Activated CD4-positive, alpha-beta T cell treated with anti-CD3 and anti-CD28 coated beads, Interleukin-2, amount 50 U/mL, for 1 hour (primary cell): ENCODE results near the gene ZMYM1.
A peak's percentile ranks its signal among the peaks of the same experiment; 100 is the strongest.
"Not testable (repeated sequence)": the region's sequence is repeated elsewhere in the genome, so short reads cannot be mapped to it uniquely, and the experiment has no call there.

Source experiments
- DNase-seq: peaks from one replicate; pipeline ENCODE4 v3.0.0-alpha.2; 2020

Gene ZMYM1

DNA sequence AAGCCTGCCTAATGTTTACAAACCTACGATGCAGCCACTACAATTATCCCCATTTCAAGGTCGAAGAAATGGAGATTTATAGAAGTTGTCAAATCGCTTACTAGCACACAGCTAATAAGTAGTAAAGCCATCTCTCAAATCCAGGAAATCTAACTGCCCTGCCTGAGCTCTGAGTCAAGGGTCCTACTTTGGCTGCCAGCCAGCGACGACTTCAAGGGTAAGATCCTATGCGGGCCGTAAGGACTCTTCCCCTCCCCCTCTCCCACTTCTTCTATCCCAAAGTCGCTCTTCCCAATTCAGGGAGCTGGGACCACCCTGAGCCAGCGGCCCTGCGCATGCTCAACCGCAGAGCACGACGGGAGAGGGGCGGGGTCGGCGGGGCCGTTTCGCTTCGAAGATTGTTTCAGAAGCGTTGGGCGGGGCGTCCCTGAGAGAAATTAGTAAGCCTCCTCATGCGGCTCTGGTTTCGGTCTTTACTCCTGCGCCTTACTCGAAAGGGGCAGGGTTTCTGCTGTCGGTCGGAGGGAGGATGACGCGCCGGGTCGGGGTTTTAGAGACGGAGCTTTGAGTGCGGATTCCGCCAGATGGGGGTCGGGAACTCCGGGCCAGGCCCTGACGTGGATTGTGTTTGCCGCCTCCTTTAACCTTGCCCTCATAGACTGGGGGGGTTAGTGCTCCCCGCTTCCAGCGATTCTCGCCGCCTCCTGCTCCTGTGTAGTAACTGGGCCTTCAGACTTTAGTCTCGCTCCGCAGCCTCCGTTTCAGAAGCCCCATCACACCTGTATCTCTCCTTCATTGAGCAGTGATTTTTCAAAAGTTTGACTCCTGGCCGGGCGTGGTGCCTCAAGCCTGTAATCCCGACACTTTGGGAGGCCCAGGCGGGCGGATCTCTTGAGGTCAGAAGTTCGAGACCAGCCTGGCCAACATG is at the start of gene ZMYM1:
Gene ZMYM1, plus strand, starts transcription at position 383 of the 928 bp plus-strand sequence. CDS start 14,603 bp downstream, outside the sequence.
- peak; percentile 76 for DNase-seq

GRCh38 chr1:35029761-35030160 is 49.4 kb upstream of the ZMYM1 start:
- DNase-seq = no peak

GRCh38 chr1:35030338-35030737 is 48.8 kb upstream of the ZMYM1 start:
- DNase-seq = no peak

DNA sequence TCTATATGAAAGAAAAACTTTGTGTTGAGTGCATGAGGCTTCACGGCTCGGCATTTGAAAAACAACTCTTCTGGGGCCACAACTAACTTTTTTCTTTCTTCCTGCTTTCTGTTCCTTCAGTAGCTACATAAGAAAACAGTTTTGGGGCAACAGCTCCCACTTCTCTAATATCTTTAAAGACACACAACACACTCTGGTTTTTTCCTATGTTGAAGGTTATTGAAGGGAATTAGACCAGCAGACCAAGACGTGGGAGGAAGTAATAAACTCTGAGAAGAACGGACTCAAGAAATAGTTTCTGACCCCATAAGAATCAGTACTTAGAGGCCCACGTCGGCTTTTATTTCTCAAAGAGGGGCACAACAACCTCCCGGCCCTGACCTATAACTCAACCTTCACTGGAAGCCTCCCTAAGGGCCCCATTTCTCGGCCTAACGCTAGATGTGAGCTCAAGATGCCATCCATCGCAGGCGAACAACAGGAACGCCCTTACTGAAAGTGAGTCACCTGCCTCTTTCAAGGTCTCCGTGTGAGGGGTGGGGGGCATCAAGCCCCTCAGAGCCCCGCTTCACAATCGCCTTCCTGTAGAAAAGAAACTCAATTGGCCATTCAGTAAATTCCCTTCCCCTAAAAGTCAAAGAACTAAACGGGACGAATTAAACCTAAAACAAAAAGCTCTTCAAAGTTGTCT is 48.3 kb upstream of the ZMYM1 start:
- peak; percentile 35 for DNase-seq

- no peak for DNase-seq
Observed at GRCh38 chr1:35032384-35032739, 46.8 kb upstream of the ZMYM1 start.

DNA sequence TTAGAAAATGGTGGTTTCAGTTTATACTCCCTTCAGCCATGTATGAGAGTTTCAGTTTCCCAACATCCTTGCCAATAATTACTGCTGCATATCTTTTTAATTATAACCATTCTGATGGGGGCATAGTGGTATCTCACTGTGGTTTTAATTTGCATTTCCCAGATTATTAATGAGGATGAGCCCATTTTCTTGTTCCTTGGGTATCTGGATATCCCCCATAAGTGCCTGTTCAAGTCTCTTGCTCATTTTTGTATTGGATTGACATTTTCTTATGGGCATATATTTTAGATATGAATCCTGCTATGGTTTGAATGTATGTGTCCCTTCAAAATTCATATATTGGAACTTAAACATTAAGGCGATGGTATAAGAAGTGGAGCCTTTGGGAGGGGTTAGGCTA is 45.8 kb upstream of the ZMYM1 start:
- no peak for DNase-seq

DNA sequence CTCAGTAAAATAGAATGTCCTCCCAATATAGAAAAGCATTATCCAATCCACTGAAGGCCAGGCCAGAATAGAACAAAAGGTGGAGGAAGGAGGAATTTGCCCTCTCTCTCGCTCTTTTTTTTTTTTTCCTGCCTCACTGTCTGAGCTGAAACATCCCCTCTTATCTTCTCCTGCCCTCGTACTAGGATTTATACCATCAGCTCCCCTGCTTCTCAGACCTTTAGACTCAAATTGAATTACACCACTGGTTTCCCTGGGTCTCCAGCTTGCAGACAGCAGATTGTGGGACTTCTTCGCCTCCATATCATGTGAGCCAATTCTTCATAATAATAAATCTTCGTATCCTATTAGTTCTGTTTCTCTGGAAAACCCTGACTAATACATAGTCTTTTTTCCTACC is 42.6 kb upstream of the ZMYM1 start:
- no peak for DNase-seq

GRCh38 chr1:35037206-35037605 is 42.0 kb upstream of the ZMYM1 start:
- no peak for DNase-seq

- DNase-seq = no peak
Observed at GRCh38 chr1:35038723-35039122, 40.5 kb upstream of the ZMYM1 start.

DNA sequence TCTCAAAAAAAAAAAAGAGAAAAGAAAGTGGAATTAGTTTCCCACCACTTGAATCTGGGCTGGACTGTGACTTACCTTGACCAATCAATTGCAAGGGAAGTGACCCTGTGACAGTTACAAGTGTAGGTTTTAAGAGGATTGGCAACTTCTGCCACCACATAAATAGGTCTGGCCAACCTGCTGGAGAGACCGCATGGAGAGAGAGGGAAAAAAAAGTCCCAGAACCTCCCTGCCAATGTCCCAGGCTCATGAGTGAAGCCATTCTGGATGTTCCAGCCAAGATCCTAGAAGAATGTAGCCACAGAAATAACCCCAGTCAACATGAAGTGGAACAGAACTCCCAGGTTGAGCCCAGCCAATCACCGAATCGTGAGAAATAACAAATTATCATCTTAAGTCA is 35.7 kb upstream of the ZMYM1 start:
- no peak for DNase-seq

DNA sequence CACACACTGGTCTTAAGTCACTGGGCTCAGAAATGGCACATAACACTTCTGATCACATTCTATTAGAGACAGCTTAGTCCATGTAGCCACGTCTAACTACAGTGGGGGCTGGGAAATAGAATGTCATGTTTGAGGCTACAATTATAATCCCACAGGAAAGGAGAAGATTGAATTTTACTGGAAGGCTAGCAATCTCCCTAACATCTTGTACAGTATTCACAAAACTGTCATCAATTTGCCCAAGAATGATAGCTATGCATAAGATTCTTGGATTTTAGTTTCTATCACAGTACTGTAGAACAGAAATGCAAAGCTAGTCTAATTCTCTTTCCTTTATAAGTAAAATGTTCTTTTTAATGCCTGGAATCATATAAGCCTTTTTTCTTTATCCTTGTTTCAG is 34.8 kb upstream of the ZMYM1 start:
- DNase-seq = no peak

DNA sequence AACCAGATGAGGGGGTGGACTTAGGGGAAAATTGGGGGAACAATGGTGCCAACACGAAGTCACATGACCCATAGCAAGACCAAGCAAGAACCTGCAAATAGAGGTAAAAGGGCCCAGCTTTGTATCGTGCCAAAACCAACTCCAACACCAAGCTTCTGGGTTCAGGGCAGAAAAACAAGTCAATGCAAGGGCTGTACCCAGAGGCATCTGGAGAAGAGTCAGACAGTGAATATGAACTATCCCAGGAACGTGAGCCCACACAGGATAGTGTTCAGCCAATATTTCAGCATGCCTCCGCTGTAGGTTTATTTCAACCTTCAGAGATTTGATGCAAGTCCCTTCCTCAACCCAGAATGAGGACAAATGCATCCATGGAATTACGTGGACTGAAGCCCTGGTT is 32.5 kb upstream of the ZMYM1 start:
- DNase-seq = no peak

DNA sequence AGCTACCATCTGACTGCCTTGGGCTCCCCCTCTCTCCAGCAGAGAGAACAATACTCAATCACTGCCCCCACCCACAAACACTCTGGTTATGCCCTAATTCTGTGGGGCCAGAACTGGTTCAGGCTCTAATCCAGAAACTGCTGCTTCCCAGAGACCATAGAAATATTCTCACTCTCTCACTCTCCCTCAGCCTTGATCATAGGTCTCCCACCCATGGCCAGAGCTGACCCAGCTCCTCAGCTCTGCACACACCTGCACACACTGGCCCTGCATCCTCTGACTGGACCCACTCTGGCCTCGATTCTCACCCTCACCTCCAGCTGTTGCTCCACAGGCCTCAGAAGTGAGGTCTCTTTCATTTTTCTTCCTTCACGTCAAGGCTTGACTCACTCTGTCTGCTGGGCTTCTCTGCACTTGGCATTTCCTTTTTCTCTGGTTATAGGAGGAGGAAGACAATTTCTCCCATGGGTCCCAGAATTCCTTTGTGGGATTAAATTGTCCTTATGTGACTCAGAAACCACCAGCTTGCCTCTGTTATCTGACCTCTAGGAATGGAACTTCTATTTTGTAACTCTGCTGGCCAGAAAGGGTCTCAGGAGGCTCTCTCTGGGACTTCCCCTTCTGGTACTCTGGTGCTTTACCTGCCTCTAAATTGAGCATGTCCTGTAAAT is 31.9 kb upstream of the ZMYM1 start:
- no peak for DNase-seq

- no peak for DNase-seq
Observed at GRCh38 chr1:35049116-35049515, 30.1 kb upstream of the ZMYM1 start.

DNA sequence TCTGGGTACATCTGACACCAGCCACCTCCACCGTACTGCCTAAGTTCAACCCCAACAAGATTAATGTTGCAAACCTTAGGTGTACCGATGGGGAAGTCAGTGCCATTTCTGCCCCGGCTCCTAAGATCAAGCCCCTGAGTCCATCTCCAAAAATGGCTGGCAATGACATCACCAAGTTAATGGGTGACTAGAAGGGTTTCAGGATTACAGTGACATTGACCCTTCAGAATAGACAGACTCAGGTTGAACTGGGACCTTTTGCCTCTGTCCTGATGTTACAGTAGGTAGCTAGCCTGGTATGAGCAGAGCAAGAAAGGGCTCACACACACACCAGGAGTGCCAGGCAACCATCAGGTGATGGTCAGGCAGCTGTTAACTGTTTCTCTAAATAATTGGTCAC is 25.8 kb upstream of the ZMYM1 start:
- no peak for DNase-seq

GRCh38 chr1:35054282-35054681 is 24.9 kb upstream of the ZMYM1 start:
- not testable (repeated sequence) for DNase-seq

DNA sequence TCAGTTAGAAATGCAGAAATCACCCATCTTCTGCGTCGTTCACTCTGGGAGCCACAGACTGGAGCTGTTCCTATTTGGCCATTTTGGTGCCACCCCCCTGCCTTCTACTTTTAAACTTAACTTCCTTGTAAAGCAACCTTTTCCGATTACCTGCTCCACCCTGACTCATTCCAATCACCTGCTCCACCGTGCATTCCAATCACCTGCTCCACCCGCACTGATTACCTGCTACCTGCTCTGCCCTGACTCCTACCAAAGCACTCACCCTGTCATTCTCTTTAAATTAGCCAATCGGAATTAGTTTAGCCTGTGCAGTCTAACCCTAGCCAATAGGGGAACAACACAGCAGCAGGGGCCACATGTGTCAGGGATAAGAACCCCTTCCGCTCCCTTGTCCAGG is 20.9 kb upstream of the ZMYM1 start:
- DNase-seq = not testable (repeated sequence)

- DNase-seq = no peak
Observed at GRCh38 chr1:35058988-35059387, 20.2 kb upstream of the ZMYM1 start.

DNA sequence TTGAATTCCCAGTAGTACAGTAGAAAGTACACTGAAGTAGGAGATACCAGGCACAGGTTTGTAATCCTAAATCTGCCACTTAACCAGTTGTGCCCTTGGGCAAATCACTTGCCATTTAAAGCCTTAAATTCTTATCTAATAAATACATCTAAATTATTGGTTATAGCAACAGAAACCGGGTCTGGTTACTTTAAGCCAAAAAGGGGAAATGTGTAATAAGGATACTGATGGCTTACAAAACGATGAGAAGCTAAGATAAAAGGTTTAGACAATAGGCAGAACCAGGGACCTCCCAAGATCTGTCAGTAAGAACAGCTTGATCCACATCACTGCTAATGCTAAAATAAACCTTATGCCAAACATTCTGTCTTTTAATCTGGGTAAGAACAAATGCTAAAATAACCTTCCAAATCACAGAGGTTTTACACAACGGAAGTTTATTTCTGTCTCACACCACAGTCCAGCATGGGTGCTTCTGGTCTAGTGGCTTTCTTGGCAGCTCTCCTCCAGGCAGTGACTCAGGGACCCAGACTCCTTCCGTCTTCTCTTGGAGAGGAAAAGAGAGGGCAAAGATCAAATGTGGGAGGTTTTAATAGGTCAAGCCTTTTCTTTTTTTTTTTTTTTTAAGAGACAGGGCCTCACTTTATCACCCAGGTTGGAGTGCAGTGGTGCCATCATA is 16.5 kb upstream of the ZMYM1 start:
- DNase-seq = no peak

DNA sequence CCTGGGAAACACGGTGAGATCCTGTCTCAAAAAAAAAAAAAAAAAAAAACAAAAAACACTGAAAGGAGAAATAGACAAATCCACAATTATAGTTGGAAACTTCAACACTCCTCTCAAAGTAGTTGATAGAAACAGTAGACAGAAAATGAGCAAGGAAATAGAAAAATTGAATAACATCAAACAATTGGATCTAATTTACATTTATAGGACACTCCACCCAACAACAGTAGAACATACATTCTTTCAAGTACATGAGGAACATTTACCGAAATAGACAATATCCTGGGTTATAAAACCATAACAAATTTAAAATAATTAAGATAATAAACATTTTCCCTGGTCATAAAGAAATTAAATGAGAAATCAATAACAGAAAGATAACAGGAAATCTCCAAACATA is 14.9 kb upstream of the ZMYM1 start:
- no peak for DNase-seq

GRCh38 chr1:35069746-35070145 is 9.4 kb upstream of the ZMYM1 start:
- no peak for DNase-seq

- DNase-seq = no peak
Observed at GRCh38 chr1:35073265-35073811, 5.8 kb upstream of the ZMYM1 start.

- DNase-seq = not testable (repeated sequence)
Observed at GRCh38 chr1:35076426-35076825, 2.8 kb upstream of the ZMYM1 start.
